ENCODE results near the gene ZBTB7A. TPM values are rescaled to one million over a fixed set of nuclear protein-coding genes. Genes with fewer than 3 reads are reported as not detected.

ZBTB7A gene
- total RNA-seq, 1 experiment from 2014 or later: 18.3 TPM

DNA sequence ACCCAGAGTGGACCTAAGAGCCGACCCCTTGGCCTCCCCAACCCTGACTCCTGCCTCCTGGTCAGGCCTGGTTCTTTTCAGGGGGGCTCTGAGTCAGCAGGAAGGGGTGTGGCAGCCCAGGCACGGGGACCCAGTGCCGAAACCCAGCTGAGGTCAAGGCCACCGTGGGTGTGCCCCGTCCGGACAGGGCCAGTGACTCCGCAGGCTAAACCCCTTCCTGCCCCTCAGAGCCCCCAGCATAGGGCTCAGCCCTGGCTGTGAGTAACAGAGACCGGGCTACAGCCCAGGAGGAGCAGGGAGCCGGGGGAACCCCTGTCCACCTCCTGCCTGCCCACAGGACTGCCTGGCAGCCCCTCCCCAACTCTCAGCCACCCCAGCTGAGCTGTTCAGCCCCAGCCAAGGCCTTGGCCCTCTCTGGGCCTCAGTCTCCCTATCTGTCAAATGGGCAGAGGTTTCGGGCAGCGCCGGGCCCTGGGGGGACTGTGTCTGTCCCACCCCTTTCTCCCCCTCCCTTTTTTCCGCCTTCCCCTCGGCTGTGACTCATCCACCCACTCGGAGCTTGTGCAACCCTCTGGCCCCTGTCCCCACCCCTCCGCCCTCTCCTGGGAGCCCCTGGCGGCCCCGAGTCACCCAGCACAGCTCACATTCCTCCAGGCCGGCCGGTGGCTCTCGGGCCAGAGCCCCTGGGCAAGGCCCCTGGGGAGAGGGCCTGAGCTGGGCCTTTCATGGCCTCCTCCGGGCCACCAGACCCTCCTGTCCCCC is 8.6 kb downstream of the ZBTB7A start:
- DNase-seq: peak; percentile 83
- Histone ChIP-seq H3K36me3 (replicated peaks; ENCODE audit: control insufficient read depth, insufficient read depth, low read length) (peaks cover 11% of the 10 kb centered on the region), H3K4me3 (ENCODE audit: insufficient read depth, low read depth, low read length) (no peak overlapping the region), H3K27me3 (ENCODE audit: control insufficient read depth, insufficient read depth, low read length) (no peaks in the 10 kb centered on the region)

DNA sequence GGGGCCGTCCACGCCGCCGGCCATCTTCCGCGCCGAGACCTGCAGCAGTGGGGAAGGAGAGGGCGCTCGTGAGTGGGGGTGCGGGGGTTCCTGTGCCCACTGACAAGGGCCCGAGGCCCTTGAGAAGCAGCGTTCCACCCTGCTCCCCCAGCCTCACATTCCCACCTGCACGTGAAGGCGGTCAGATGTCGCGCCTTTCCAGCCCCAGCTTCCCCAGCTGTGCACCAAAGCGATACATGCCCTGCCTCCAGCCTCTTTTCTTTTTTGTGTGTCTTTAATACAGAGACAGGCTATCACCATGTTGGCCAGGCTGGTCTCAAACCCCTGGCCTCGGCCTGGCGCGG is 11.5 kb downstream of the ZBTB7A start:
- peaks cover 18% of the 10 kb centered on the region for H3K36me3 ChIP-seq (replicated peaks; ENCODE audit: control insufficient read depth, insufficient read depth, low read length)
- no peak for DNase-seq
- no peak overlapping the region for H3K4me3 ChIP-seq (ENCODE audit: insufficient read depth, low read depth, low read length)
- H3K27me3 ChIP-seq (ENCODE audit: control insufficient read depth, insufficient read depth, low read length): no peaks in the 10 kb centered on the region

DNA sequence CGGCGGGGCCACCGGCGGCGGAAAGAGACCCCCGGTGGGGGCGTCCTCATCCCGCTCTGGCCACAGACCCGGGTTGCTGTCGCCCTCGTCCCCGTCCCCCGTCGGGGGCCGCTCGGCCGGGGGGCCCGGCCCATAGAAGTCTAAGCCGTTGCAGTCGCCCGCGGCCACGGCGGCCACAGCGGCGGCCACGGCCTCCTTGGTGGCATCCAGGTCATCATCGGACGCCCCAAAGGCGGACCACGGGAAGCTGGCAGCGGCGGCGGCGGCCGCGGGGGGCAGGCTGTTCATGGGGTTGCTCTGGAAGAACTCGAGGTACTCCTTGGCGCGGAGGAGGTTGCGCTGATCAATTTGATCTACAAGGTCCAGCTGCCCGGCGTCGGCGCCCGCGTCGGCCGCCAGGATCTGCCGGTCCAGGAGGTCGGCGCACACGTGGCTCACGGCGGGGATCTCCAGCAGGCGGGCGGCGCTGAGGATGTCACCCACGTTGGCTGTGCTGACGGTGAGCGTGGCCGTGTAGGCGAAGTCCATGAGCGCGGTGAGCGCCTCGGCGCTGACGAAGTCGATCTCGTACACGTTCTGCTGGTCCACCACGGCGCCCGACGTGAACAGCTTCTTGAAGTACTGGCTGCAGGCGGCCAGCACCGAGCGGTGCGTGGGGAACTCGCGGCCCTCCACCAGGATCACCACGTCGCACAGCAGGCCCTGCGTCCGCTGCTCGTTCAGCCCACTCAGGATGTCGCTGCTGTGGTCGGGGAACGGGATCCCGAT is 12.1 kb downstream of the ZBTB7A start:
- DNase-seq: no peak
- no peaks in the 10 kb centered on the region for H3K27me3 ChIP-seq (ENCODE audit: control insufficient read depth, insufficient read depth, low read length)
- peaks cover 18% of the 10 kb centered on the region for H3K36me3 ChIP-seq (replicated peaks; ENCODE audit: control insufficient read depth, insufficient read depth, low read length)
- H3K4me3 ChIP-seq (ENCODE audit: insufficient read depth, low read depth, low read length): no peak overlapping the region

- Histone ChIP-seq H3K27me3 (ENCODE audit: control insufficient read depth, insufficient read depth, low read length) (no peaks in the 10 kb centered on the region), H3K4me3 (ENCODE audit: insufficient read depth, low read depth, low read length) (no peak overlapping the region), H3K36me3 (replicated peaks; ENCODE audit: control insufficient read depth, insufficient read depth, low read length) (peaks cover 18% of the 10 kb centered on the region)
- DNase-seq: no peak
Observed at GRCh38 chr19:4053423-4054324, 13.0 kb downstream of the ZBTB7A start.

GRCh38 chr19:4052993-4053422 is 13.7 kb downstream of the ZBTB7A start:
- H3K36me3 ChIP-seq (replicated peaks; ENCODE audit: control insufficient read depth, insufficient read depth, low read length): peaks cover 18% of the 10 kb centered on the region
- no peaks in the 10 kb centered on the region for H3K27me3 ChIP-seq (ENCODE audit: control insufficient read depth, insufficient read depth, low read length)
- no peak overlapping the region for H3K4me3 ChIP-seq (ENCODE audit: insufficient read depth, low read depth, low read length)
- no peak for DNase-seq

- DNase-seq: peak; percentile 74
- Histone ChIP-seq H3K36me3 (replicated peaks; ENCODE audit: control insufficient read depth, insufficient read depth, low read length) (peaks cover 18% of the 10 kb centered on the region), H3K4me3 (ENCODE audit: insufficient read depth, low read depth, low read length) (no peak overlapping the region), H3K27me3 (ENCODE audit: control insufficient read depth, insufficient read depth, low read length) (no peaks in the 10 kb centered on the region)
Observed at GRCh38 chr19:4052114-4052992, 14.3 kb downstream of the ZBTB7A start.

DNA sequence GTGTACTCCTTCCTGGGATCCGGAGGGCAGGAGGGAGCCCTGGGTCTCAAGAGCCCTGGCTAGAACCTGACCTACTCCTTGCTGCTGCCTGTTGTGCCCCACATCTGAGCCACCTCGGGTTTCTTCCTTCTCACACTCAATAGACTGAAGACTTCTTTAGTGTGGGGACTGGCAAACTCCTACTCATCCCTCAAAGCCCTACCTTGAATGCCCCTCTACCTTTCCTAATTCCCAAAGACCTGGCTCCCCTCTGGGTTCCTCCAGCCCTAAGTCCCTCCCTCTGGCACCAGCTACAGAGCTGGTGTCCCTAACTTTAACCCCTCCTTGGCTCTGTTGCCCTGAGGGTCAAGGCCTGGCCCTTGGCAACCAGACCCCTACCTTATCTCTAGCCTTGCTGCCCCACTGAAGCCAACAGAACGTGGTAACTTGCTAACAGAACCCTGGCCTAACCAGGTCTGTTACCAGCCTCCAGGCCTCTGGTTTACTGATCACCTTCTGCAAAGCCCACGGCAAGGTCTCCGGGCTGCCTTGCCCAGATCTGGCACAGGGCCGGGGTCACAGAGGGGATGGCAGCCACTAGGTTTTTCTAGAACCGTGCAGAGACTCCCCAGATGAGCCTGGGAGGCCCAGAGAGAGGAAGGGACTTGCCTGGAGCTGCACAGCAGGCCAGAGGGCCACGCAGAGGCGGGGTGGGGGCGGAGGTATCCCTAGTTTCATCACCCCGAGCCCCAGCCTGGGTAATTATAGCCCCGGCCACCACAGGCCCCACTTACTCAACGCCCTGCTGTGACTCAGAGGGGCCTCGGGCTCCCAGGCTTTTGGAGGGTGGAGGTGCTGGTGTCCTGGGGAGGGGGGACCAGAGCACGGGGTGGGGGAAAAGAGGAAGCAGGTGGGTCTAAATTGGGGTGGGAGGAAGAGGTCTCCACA is 15.3 kb downstream of the ZBTB7A start:
- DNase-seq: no peak
- Histone ChIP-seq H3K4me3 (ENCODE audit: insufficient read depth, low read depth, low read length) (no peak overlapping the region), H3K36me3 (replicated peaks; ENCODE audit: control insufficient read depth, insufficient read depth, low read length) (peaks cover 18% of the 10 kb centered on the region), H3K27me3 (ENCODE audit: control insufficient read depth, insufficient read depth, low read length) (no peaks in the 10 kb centered on the region)

DNA sequence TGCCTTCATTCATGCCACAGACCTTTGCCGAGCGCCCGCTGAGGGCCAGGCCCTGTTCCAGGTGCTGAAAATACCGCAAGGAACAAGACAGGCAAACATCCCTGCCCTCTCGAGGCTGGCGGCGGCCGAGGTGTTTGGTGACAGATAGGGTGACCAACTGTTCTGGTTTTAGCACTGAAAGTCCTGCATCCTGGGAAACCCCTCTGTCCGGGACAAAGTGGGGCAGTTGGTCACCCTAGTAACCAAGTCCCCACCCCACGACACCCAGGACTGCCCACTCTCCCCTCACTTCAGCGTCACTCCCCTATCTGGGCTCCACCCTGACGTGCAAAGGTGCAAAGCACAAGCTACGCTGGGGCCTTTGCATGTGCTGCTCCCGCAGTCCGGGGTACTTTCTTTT is 17.3 kb downstream of the ZBTB7A start:
- no peak for DNase-seq
- no peaks in the 10 kb centered on the region for H3K27me3 ChIP-seq (ENCODE audit: control insufficient read depth, insufficient read depth, low read length)
- H3K36me3 ChIP-seq (replicated peaks; ENCODE audit: control insufficient read depth, insufficient read depth, low read length): peaks cover 16% of the 10 kb centered on the region
- no peak overlapping the region for H3K4me3 ChIP-seq (ENCODE audit: insufficient read depth, low read depth, low read length)

GRCh38 chr19:4046946-4047683 is 19.6 kb downstream of the ZBTB7A start:
- peaks cover 4% of the 10 kb centered on the region for H3K36me3 ChIP-seq (replicated peaks; ENCODE audit: control insufficient read depth, insufficient read depth, low read length)
- peak; percentile 76 for DNase-seq
- H3K27me3 ChIP-seq (ENCODE audit: control insufficient read depth, insufficient read depth, low read length): no peaks in the 10 kb centered on the region
- no peak overlapping the region for H3K4me3 ChIP-seq (ENCODE audit: insufficient read depth, low read depth, low read length)

DNA sequence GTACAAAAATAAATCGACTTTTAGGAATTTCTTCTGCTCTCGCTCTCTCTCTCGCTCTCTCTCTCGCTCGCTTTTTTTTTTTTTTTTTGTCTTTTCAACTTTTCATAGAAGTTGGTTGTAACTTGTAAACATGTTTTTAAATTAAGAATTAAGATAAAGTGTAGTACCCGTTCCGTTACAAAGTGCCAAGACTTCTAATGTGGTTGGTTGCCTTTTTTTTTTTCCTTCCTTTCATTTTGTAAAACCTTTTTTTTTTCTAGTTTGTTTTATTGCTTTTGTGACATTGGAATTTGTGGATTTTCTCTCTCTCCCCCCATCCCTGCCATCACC is 20.4 kb downstream of the ZBTB7A start:
- Histone ChIP-seq H3K4me3 (ENCODE audit: insufficient read depth, low read depth, low read length) (no peak overlapping the region), H3K36me3 (replicated peaks; ENCODE audit: control insufficient read depth, insufficient read depth, low read length) (peaks cover 2% of the 10 kb centered on the region), H3K27me3 (ENCODE audit: control insufficient read depth, insufficient read depth, low read length) (no peaks in the 10 kb centered on the region)
- no peak for DNase-seq

GRCh38 chr19:4045597-4046361 is 20.9 kb downstream of the ZBTB7A start:
- Histone ChIP-seq H3K27me3 (ENCODE audit: control insufficient read depth, insufficient read depth, low read length) (no peaks in the 10 kb centered on the region), H3K4me3 (ENCODE audit: insufficient read depth, low read depth, low read length) (no peak overlapping the region)

GRCh38 chr19:4044990-4045465 is 21.7 kb downstream of the ZBTB7A start:
- H3K4me3 ChIP-seq (ENCODE audit: insufficient read depth, low read depth, low read length): no peak overlapping the region
- H3K27me3 ChIP-seq (ENCODE audit: control insufficient read depth, insufficient read depth, low read length): no peaks in the 10 kb centered on the region
- no peaks in the 10 kb centered on the region; the same call in 1 of the 2 replicates for H3K36me3 ChIP-seq (replicated peaks; ENCODE audit: control insufficient read depth, insufficient read depth, low read length)
- peak; percentile 82 for DNase-seq

More at GRCh38 chr19:4045597-4046361, 20.9 kb downstream of the ZBTB7A start:
- DNase-seq: no peak
- peaks cover 2% of the 10 kb centered on the region for H3K36me3 ChIP-seq (replicated peaks; ENCODE audit: control insufficient read depth, insufficient read depth, low read length)

All from H7 (cell line).